Non-pigmented ciliary epithelial cell (primary cell): ENCODE measurements around the gene RPRML.
"Not testable (repeated sequence)": the region's sequence is repeated elsewhere in the genome, so short reads cannot be mapped to it uniquely, and the experiment has no call there.

ENCODE experiments used
- DNase-seq: peaks from one replicate; pipeline ENCODE4 v3.0.0-alpha.2; 2010; ENCODE audit warnings: low read depth

RPRML gene

DNA sequence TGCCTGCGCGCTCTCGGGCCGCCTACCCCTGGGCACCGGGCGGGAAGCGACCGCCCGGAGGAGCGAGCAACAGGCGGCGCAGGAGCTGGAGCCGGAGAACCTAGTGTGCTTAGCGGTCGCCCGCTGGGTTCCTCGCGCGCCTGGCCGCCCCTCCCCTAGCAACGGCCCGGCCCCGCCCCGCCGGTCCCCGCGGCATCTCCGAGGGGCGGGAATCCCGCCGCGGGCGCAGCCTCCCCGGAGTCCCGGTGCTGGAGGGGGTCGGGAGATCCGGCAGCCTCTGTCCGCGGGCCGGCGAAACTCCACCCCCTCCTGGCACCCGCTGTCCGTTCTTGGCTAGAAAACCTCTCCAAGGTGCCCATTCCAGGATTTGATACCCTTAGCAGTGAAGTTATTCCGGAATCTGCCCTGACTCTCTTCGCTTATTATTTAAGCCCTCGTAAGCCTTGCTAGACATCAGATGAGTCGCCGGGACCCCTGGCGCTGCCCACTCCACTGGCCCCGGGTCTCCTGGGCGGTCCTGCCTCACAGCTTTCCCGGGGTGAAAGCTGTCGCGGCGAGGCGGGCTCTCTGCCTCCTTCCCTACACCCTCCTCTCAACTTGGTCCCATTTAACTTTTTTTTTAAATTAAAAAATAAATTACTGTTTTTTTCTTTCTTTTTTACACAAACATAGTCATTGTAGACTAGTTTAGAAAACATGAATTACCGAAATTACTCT is at the start of gene RPRML:
TSS of gene RPRML (minus strand) at position 107 of the 717 bp plus-strand sequence. CDS start 246 bp downstream, outside the sequence.
- DNase-seq = no peak

DNA sequence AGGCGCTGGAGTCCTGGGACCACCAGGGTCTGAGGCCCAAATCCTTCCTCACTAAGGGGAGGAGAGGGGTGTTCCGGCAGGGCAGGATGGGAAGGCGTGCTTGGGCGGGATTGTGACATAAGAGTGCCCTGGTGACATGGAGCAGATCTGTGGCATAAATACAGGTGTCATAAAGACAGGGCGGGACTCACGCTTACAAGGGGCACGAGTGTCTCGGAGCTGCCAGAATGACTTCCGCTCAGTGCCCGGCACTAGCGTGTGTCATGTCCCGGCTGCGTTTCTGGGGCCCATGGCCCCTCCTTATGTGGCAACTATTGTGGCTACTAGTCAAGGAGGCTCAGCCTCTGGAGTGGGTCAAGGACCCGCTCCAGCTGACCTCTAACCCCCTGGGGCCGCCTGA is 37.9 kb upstream of the RPRML start:
- DNase-seq = not testable (repeated sequence)

DNA sequence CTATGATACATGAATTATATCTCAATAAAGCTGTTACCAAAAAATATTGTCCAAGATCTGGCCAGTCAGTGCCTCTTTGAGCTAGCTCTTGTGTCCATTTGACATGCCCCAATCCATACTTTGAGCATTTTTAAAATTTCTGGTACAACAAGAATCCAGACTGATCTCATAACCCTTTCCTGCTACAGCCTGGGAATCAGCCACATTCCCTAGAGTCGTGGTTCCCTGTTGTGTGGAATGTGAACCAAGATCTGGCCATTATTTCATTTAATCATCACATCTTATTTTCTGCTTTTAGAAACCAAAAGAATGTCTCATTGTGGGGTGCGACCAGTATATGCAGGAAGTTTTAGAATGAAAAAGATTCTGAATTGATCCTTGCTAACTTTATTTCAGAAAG is 34.3 kb upstream of the RPRML start:
- DNase-seq = no peak

DNA sequence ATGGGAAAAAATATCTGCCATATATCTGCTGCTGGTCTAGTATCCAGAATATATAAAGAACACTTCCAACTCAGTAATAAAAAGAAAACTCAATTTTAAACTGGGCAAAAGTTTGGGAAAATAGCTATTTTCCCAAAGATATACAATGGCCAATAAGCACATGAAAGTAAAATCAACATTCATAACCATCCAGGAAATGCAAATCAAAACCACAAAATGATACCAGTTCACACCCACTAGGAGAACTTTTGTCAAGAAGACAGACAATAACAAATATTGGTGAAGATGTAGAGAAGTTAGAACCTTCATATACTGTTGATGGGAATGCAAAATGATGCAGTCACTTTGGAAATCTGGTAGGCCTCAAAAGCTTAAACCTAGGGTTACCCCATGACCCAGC is 33.4 kb upstream of the RPRML start:
- no peak for DNase-seq

DNA sequence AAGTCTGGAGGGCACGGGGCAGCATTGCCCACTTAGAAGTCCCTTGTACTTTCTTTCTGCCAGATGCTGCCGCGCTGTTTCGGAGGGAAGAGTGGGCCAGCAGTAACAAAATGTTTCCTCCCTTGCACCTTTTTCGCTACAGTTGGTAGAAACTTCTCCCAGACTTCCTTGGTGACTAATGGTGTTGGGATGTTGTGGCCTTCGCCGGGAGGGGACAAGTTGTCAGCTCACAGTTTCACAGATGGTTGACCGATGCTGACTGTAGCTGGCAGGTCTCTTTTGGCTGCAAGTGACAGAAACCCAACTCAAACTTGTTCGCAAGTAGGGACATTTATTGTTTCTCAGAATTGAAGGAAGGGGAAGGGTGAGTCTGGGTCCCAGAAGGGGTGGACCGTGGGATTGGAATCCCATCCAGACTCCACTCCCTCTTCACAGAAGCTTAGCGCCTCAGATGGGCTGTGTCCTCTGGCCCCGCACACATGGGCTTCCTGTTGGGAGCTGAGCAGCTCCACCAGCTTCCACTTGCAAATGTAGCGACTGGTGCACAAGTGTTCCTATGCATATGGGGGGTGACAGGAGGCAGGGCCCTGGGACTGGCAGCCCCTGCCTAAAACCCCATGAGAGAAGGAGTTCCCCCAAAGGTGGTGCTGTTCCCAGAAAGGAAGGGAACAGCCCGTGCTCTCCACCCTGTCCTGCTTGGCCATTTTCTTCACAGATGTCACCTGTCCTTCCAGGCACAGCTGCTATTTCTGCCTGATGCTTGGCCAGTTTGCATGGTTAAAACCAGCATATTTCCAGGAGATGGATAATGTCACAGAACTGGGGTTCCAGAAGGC is 30.9 kb upstream of the RPRML start:
- DNase-seq = no peak

- no peak for DNase-seq
Observed at GRCh38 chr17:47004906-47005305, 25.9 kb upstream of the RPRML start.

GRCh38 chr17:47003864-47004263 is 24.8 kb upstream of the RPRML start:
- not testable (repeated sequence) for DNase-seq

DNA sequence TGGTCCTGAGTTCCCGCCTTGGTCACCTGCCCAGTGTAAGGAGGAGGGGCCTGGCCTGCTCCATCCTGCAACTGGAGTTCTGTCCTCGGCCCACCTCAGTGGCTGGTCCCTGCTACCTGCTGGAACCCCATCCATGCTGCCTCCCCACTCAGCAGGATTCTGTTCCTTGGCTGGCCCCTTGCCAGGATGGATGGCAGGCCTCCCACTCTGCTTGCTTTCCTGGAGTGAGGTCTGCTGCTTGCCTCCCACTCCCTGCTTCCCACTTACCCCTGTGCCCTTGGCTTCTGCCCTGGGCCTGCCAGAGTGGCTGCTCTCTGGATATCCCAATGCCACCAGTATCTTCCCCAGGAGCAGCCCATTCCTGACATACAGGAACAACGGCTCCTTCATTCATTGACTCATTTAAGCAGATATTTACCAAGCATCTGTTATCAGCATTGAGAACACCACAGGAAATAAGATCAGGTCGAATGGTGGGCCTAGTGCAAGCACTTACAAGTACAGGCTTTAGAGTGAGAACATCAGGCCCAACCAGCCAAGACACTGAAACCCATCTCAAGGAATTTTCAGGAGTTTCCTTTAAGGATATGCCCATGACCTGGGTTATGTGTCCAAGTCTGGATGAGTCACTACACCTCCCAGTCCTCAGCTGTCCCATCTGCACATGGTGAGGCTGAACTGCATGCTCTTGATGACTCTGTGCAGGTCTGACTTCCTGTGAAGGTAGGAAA is 17.0 kb upstream of the RPRML start:
- no peak for DNase-seq

DNA sequence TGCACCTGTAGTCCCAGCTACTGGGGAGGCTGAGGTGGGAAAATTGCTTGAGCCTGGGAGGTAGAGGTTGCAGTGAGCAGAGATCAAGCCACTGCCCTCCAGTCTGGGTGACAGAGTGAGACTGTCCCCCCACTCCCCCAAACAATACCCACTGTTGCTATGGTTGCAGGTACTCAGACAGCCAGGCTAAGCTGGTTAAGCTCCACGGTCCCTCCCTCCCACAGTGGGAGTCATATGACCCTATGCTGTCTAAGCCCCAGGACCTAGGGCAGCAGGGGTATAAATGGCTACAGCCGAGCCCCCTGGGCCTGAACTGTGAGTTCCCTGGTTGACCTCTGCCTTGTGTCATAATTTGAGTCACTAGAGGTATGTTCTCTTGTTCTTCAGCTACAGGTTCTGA is 15.9 kb upstream of the RPRML start:
- no peak for DNase-seq

GRCh38 chr17:46991617-46992016 is 12.6 kb upstream of the RPRML start:
- DNase-seq = no peak

DNA sequence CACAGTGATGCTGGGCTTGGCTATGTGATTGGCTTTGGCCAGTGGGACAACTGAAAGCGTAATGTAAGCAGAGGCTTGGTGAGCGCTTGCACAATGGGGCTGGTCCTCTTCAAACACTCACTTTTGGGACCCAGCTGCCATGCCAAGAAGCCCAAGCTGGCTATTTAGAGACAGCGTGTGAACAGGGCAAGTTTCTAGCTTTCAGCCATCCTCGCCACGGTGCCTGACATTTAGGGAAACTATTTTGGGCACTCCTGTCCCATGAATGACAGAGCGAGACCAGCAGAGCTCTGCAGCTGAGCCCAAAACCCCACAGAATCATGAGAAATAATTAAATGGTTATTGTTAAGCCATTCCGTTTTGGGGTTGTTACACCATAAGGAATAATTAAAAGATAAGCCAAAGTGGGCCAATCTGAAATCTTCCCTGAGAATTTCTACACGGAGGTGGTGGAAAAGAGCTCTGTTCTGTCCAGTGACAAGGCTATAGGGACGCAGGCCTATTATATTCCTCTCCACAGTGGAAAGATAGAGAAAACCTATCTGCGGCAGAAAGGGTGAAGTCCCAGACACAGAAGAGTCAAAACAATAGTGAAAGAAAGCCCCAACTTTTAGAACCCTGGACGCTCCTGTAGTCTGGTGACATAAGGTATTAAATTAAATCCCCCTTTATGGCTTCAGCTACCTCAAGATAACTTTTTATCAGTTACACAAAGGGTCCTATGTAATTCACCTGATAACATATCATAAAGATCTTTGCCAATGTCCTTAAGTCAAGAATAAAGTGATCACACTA is 10.8 kb upstream of the RPRML start:
- DNase-seq = no peak

DNA sequence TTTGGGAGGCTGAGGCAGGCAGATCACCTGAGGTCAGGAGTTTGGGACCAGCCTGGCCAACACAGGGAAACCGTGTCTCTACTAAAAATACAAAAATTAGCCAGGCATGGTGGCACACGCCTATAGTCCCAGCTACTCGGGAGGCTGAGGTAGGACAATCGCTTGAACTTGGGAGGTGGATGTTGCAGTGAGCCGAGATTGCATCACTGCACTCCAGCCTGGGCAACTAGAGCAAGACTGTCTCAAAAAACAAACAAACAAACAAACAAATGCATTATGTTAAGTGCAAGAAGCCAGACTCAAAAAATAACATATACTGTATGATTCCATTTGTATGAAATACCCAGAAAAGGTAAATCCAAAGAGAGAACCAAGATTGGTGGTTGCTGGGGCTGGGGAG is 8.9 kb upstream of the RPRML start:
- DNase-seq = not testable (repeated sequence)

DNA sequence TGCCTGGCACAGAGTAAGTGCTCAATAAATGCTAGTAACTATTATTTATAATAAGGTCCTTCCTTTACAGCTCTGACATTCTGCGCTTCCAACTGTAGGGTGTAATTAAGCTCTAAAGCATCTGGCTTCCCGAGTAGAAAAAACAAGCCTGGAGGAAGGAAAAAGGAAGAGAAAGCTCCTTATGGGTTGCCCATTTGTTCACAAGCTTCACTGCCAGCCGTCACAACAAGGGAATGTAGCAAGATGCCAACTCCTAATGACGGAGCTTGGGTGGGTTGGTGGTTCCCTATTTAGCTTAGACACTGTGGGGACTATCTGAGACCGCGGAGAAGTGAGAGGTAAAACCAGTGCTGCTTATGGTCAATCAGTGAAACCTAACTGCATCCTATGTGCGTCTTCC is 7.3 kb upstream of the RPRML start:
- no peak for DNase-seq

- no peak for DNase-seq
Observed at GRCh38 chr17:46984892-46985291, 5.8 kb upstream of the RPRML start.

DNA sequence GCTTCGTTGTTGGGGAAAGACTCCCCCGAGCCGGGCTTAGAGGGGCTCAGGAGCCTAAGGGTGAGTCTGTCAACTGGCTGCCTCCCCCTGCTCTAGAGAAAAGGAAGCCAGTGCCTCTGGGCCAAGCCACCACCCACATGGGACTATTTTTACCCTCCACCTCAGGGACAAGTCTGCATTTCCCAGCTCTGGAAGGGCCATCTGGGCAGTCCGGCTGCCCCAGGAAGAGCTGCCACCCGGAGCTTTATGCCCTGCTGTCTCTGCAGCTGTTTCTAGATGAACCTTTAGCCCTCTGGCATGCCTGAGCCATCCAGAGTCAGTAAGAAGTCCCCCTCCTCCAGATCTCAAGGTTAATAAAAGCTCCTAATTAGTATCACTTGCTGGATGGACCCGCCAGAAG is 5.3 kb upstream of the RPRML start:
- no peak for DNase-seq

DNA sequence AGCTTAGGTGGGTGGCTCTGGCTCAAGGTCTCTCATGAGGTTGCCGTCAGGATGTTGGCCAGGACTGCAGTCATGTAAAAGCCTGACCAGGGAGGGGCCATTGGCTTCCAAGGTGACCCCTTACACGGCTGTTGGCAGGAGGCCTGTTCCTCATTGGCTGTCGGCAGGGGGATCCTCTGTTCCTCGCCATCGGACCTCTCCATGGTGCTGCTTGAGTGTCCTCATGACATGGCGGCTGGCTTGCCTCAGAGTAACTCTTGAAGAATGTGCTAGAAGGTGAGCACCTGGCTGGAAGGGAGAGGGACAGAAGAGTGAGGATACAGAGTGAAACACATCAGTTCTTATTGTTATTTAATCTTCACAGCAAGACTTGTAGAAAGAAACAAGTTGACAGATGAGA is 4.7 kb upstream of the RPRML start:
- DNase-seq = no peak

DNA sequence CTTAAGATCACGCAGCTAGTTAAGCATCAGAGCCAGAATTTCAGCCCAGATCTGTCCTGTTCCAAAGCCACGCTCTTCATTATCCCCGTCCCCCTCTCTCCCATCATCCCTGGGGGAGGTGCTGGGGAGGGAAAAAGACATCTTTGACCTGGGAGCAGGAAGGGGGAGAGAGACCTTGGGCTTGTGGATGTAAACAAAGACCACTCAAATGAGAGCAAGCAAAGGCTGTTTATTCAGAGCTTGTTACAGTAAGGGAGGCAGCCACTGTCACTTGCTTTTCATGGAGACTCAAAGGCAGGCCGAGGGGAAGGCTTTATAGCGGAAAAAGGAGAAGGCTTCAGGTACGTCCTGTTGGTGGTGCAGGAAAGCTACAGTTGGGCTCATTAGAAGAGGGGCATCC is 3.5 kb upstream of the RPRML start:
- DNase-seq = no peak

GRCh38 chr17:46978489-46979146 is 435 bp downstream of the RPRML start:
- DNase-seq = no peak

DNA sequence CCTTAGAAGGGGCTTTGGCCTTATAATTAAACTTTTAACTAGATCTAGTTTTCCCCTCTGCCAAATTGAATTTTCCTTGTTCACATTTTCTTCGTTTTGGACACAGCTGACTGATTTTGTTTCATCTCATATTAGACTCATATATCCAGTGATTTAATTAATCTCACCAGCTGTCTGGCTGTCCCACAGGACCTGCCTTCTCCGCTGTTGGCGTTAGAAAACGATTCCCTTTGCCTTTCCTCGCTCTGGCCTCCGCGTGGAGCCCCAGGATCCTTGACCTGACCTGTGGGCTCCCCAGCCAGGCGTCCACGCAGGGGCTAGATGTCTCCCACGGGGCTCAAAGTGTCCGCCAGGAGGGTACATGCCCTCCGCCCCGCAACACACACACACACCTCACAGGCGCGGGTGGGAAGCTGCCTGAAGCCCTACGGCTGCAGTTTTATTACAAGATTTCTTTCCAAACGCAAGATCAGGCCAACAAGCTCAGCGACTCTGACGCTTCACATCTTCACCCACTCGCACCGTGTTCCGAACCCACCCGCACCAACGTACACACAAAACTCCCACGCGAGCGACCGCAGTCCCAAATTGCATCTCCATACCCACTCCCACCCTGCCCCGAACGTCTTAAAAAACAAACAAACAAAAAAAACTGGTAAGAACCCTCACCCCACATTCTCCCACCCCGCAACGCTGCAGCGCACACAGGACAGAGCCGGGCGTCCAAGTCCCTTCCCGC is 1.1 kb downstream of the RPRML start:
- DNase-seq = no peak

- peak; percentile 9 for DNase-seq
Observed at GRCh38 chr17:46977348-46977747, 1.7 kb downstream of the RPRML start.
